ENCODE measurements around the gene CHAF1B.

CHAF1B gene

GRCh38 chr21:36423771-36424433, 38.7 kb downstream of the CHAF1B start:
- Histone ChIP-seq H3K4me3 (no peak overlapping the region), H3K27ac (no peak overlapping the region), H3K4me2 (no peak overlapping the region), H3K9ac (no peak overlapping the region), H3K4me1 (no peaks in the 10 kb centered on the region), H3K27me3 (no peaks in the 10 kb centered on the region), H4K20me1 (no peaks in the 10 kb centered on the region), H3K9me3 (no peaks in the 10 kb centered on the region), H3K36me3 (peaks cover 7% of the 10 kb centered on the region)
- no peak for TF ChIP-seq Cebpa-rat (IDR thresholded peaks at IDR 0.05)

- TF ChIP-seq Cebpa-rat (IDR thresholded peaks at IDR 0.05), result no peak
- H4K20me1 ChIP-seq, result no peaks in the 10 kb centered on the region
- H3K4me3 ChIP-seq, result no peak overlapping the region
- H3K4me1 ChIP-seq, result 0 out of 2 replicates have a peak, but pooled peaks cover under 1% of the 10 kb centered on the region
- no peak overlapping the region for H3K4me2 ChIP-seq
- no peak overlapping the region for H3K9ac ChIP-seq
- no peaks in the 10 kb centered on the region for H3K9me3 ChIP-seq
- 0 out of 2 replicates have a peak, but pooled peaks cover under 1% of the 10 kb centered on the region for H3K36me3 ChIP-seq
- no peaks in the 10 kb centered on the region for H3K27me3 ChIP-seq
- no peak overlapping the region for H3K27ac ChIP-seq
Observed at GRCh38 chr21:36424592-36424991, 39.4 kb downstream of the CHAF1B start.

- H3K36me3 ChIP-seq, result no peaks in the 10 kb centered on the region
- H3K4me3 ChIP-seq, result no peak overlapping the region
- H3K4me2 ChIP-seq, result no peak overlapping the region
- no peaks in the 10 kb centered on the region for H3K9me3 ChIP-seq
- H3K4me1 ChIP-seq, result 0 out of 2 replicates have a peak, but pooled peaks cover 7% of the 10 kb centered on the region
- no peaks in the 10 kb centered on the region for H4K20me1 ChIP-seq
- no peak overlapping the region for H3K9ac ChIP-seq
- H3K27ac ChIP-seq, result no peak overlapping the region
- H3K27me3 ChIP-seq, result peaks cover 7% of the 10 kb centered on the region; the same call in 1 of the 2 replicates
- no peak for TF ChIP-seq Cebpa-rat (IDR thresholded peaks at IDR 0.05)
Observed at GRCh38 chr21:36425286-36425685, 40.1 kb downstream of the CHAF1B start.

- Histone ChIP-seq H3K9ac (no peak overlapping the region), H3K27ac (no peak overlapping the region)
- TF ChIP-seq Cebpa-rat (IDR thresholded peaks at IDR 0.05), result no peak
Observed at GRCh38 chr21:36427502-36427901, 42.3 kb downstream of the CHAF1B start.

GRCh38 chr21:36428761-36429432, 43.7 kb downstream of the CHAF1B start:
- no peak overlapping the region for H3K4me3 ChIP-seq

More at GRCh38 chr21:36427502-36427901, 42.3 kb downstream of the CHAF1B start:
- no peak overlapping the region for H3K4me2 ChIP-seq
- peaks cover 10% of the 10 kb centered on the region for H3K27me3 ChIP-seq
- H3K4me1 ChIP-seq, result 0 out of 2 replicates have a peak, but pooled peaks cover 7% of the 10 kb centered on the region
- no peaks in the 10 kb centered on the region for H3K36me3 ChIP-seq
- no peaks in the 10 kb centered on the region for H3K9me3 ChIP-seq
- H4K20me1 ChIP-seq, result no peaks in the 10 kb centered on the region
- no peak overlapping the region for H3K4me3 ChIP-seq

GRCh38 chr21:36429947-36430546, 44.9 kb downstream of the CHAF1B start:
- Histone ChIP-seq H3K4me1 (0 out of 2 replicates have a peak, but pooled peaks cover 7% of the 10 kb centered on the region), H3K27ac (no peak overlapping the region), H3K9ac (no peak overlapping the region), H4K20me1 (no peaks in the 10 kb centered on the region), H3K4me3 (no peak overlapping the region), H3K27me3 (peaks cover 10% of the 10 kb centered on the region), H3K4me2 (0 out of 2 replicates have a peak overlapping the region, but pooled peaks have one; percentile 8), H3K36me3 (no peaks in the 10 kb centered on the region), H3K9me3 (no peaks in the 10 kb centered on the region)
- no peak for TF ChIP-seq Cebpa-rat (IDR thresholded peaks at IDR 0.05)

More at GRCh38 chr21:36428761-36429432, 43.7 kb downstream of the CHAF1B start:
- Histone ChIP-seq H3K4me2 (no peak overlapping the region), H3K27me3 (peaks cover 10% of the 10 kb centered on the region), H3K4me1 (0 out of 2 replicates have a peak, but pooled peaks cover 7% of the 10 kb centered on the region), H3K27ac (no peak overlapping the region), H3K36me3 (no peaks in the 10 kb centered on the region), H3K9me3 (no peaks in the 10 kb centered on the region), H3K9ac (no peak overlapping the region), H4K20me1 (no peaks in the 10 kb centered on the region)
- TF ChIP-seq Cebpa-rat (IDR thresholded peaks at IDR 0.05), result no peak

DNA sequence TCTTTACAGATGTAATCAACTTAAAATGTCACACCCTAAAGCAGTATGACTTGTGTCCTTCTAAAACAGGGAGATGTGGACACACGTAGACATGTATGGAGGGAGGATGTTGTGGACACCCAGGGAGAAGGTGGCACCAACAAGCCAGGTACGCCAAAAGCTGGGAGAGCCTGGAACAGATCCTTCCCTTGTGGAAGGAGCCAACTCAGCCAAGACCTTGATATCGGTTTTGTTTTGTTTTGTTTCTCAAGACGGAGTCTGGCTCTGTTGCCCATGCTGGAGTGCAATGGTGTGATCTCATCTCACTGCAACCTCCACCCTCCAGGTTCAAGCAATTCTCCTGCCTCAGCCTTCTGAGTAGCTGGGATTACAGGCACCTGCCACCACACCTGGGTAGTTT, 45.6 kb downstream of the CHAF1B start:
- H3K9ac ChIP-seq, result no peak overlapping the region
- no peak overlapping the region for H3K27ac ChIP-seq

GRCh38 chr21:36431252-36431651, 46.1 kb downstream of the CHAF1B start:
- Histone ChIP-seq H3K9ac (no peak overlapping the region), H3K4me3 (no peak overlapping the region), H3K4me2 (no peak overlapping the region), H3K36me3 (no peaks in the 10 kb centered on the region), H3K27me3 (peaks cover 10% of the 10 kb centered on the region), H3K9me3 (no peaks in the 10 kb centered on the region), H3K27ac (no peak overlapping the region), H3K4me1 (0 out of 2 replicates have a peak, but pooled peaks cover 7% of the 10 kb centered on the region), H4K20me1 (no peaks in the 10 kb centered on the region)
- no peak for TF ChIP-seq Cebpa-rat (IDR thresholded peaks at IDR 0.05)

More for the DNA sequence above, 45.6 kb downstream of the CHAF1B start:
- Histone ChIP-seq H3K27me3 (peaks cover 10% of the 10 kb centered on the region), H3K4me3 (no peak overlapping the region), H3K9me3 (no peaks in the 10 kb centered on the region), H3K4me2 (no peak overlapping the region), H4K20me1 (no peaks in the 10 kb centered on the region), H3K4me1 (0 out of 2 replicates have a peak, but pooled peaks cover 7% of the 10 kb centered on the region), H3K36me3 (no peaks in the 10 kb centered on the region)
- no peak for TF ChIP-seq Cebpa-rat (IDR thresholded peaks at IDR 0.05)

DNA sequence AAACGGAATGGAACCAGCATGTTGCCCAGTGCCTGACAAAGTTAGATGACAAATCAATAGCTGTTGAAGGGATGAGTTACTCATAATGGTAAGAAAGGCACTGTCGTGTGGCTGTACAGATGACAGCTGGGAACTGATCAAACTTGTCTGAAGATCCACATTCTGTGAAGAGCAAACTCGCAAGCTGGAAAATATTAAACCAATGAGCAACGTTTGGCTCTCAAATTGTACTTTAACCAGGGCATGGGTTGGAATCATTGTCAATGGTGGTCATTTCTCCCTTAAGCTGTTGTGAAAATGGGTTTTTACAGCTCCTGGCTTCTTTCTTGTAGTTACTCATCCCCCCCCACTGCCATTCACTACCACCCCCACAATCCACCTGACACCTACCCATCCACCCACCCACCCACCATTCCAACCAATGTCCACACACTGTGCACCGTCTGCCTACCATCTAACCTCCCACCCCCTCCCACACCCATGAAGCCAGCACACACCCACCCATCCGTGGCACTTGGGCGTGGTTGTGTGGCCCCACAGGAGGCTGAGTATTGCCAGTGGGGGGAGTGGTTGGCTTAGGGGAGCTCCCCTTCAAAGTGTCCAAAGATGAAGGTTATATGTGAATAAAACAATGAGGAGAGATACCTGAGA, 48.0 kb downstream of the CHAF1B start:
- Histone ChIP-seq H3K9ac (no peak overlapping the region), H3K4me2 (no peak overlapping the region), H4K20me1 (no peaks in the 10 kb centered on the region), H3K27me3 (peaks cover 10% of the 10 kb centered on the region), H3K4me1 (0 out of 2 replicates have a peak, but pooled peaks cover 7% of the 10 kb centered on the region), H3K9me3 (no peaks in the 10 kb centered on the region), H3K27ac (no peak overlapping the region), H3K4me3 (no peak overlapping the region), H3K36me3 (no peaks in the 10 kb centered on the region)
- TF ChIP-seq Cebpa-rat (IDR thresholded peaks at IDR 0.05), result no peak
